HG03457 (cell line): ENCODE results near the gene AOPEP.

Experiments
- ATAC-seq: cut with Tn5 transposase; IDR thresholded peaks from one replicate; pipeline ENCODE4 v1.9.1; 2021; ENCODE audit warnings: moderate number of reproducible peaks; ENCODE audit not compliant: unreplicated experiment

The AOPEP gene

DNA sequence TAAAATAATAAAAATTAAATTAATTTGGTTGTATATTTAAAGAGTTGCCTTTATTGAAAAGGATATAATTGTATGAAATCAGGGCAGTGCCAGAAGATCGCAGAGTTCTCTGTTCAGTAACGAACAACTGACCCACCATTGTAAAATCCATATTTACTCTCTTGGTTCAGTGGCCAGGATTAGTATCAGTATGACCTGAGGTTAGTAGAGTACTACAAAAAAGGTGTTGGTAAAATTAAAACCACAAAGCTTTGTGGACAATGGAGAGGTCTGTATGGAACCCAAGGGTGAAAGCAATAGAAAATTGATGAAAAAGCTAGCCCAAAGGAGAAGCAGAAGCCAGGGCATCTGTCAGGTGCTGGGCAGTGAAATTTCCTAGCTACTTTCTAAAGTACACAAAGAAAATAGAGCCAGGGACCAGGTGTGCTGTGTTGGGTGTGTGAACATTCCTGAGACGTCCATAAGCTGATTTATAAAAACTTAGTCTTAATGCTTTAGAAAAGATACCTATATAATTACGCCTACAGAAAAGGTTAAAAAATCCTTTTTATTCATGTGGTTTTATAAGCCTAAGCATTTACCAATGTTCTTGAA lies 159.5 kb downstream of the AOPEP start:
- ATAC-seq = no peak

DNA sequence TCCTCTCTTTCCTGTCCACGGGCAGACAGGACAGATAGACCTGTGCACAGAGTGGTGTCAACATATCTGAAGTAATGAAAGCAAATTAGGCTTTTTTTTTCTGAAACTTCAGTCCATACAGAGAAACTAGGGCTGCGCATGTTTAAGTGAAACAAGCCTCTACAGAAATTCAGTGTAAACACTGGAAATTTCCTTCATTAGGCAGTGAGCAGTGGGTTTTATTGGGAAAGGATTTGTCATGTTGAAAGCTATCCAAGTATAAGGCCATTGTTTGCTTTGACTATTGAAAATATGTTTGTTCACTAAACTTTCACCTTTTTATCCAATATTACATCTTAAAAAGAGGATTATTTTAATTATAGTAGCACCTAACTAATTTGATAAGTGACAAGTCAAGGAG lies 161.2 kb downstream of the AOPEP start:
- no peak for ATAC-seq

DNA sequence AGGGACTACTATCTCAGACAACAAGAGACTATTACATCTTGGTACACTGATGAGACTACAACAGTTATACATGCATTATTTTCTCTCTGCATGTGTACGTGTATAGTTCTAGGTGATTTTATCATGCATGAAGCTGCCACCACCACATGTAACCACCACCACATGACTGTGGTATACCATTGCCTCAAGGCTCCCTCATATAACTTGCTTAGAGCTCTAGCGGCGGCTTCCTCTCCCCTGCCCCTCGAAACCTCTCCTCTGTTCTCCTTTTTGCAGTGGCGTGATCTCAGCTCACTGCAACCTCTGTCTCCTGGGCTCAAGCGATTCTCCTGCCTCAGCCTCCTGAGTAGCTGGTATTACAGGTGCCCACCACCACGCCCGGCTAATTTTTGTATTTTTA lies 162.3 kb downstream of the AOPEP start:
- ATAC-seq = no peak

DNA sequence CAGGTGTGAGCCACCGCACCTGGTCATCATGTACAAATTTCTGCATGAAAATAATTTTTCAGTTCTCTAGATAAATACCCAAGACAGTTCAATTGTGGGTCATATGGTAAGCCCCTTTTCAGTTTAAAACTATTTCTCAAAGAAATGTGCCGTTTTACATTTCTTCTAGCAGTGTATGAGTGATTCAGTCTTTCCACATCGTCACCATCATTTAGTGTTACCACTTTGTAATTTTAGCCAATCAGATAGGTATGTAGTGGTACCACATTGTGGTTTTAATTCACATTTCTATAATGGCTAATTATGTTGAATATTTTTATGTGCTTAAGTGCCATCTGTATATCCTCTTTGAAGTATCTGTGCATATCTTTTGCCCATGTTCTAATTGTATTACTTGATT lies 163.1 kb downstream of the AOPEP start:
- ATAC-seq = no peak

DNA sequence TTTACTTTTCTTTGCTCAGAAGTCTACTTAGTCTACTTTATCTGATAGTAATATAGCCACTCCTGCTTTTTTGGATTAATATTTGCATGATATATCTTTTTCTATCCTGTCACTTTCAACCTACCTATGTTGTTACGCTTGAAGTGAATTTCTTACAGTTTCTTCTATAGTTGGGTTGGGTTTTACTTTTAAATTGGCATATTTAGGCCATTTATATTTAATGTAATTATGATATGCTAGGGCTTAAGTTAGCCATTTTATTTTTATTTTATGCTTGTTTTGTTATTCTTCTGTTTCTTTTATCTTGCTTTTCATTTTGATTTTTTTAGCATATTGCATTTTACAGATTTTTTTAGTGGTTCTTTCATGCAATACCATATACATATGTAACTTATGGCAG lies 164.7 kb downstream of the AOPEP start:
- ATAC-seq = no peak

DNA sequence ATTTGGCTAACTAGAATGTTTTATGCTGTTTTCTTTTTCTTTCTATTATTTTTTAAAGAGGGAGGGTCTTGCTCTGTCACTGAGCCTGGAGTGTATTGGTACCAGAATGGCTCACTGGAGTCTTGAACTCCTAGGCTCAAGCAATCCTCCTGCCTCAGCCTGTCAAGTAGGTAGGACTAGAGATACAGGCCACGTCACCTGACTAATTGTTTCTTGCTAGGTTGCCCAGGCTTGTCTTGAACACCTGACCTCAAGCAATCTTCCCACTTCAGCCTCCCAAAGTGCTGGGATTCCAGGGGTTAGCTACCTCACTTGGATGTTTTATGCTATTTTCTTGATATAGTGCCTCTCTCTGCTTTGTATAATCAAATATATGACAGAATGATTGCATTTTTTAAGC lies 166.2 kb downstream of the AOPEP start:
- ATAC-seq = no peak

DNA sequence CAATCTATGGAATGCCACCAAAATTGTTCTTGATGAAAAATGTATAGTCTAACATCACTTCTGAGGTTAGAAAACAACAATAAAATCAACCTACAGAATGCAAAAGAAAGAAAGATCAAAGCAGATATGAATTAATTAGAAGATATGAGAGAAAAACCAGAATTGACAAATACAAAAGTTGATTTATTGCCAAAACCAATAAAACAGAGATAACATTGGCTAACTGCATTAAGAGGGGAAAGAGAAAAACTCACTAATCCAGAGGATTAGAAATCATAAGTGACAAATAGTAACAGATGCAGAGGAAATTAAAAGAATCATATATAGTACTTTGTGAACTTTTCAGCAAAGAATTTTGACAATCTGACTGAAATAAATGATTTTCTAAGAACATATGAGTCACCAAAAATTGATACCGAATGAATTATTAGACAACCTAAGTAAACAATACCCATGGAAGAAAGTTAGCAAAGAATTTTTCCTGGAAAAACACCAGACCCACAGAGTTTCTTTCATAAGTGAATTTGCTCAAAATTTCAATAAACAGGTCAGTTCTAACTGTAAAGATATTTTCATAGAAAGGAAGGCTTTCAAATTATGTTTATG lies 167.7 kb downstream of the AOPEP start:
- no peak for ATAC-seq

DNA sequence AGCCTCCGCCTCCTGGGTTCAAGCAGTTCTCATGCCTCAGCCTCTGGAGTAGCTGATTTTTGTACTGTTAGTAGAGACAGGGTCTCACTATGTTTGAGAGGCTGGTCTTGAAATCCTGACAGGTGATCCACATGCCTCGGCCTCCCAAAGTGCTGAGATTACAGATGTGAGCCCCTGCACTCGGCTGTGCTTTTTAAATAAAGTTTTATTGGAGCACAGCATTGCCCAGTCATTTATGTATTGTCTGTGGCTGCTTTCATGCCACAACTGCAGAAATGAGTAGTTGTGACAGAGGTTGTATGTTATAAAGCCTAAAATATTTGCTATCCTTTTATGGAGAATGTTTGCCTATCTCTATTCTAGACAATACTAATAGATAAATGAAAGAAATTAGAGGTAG lies 169.2 kb downstream of the AOPEP start:
- no peak for ATAC-seq

DNA sequence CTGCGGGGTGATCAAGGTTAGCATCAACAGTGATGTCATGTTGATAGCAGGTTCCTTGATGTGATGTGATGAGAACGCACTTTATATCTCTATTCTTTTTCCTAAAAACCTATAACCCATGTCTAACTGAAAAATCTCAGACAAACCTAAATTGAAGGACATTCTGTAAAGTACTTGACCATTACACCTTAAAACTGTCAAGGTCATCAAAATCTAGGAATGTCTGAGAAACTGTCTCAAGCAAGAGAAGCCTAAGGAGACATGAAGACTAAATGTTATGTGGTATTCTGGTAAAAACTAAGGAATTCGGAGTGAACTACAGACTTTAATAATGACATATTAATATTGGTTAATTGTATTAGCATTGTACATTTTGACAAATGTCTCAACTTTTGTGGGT lies 170.0 kb downstream of the AOPEP start:
- no peak for ATAC-seq

DNA sequence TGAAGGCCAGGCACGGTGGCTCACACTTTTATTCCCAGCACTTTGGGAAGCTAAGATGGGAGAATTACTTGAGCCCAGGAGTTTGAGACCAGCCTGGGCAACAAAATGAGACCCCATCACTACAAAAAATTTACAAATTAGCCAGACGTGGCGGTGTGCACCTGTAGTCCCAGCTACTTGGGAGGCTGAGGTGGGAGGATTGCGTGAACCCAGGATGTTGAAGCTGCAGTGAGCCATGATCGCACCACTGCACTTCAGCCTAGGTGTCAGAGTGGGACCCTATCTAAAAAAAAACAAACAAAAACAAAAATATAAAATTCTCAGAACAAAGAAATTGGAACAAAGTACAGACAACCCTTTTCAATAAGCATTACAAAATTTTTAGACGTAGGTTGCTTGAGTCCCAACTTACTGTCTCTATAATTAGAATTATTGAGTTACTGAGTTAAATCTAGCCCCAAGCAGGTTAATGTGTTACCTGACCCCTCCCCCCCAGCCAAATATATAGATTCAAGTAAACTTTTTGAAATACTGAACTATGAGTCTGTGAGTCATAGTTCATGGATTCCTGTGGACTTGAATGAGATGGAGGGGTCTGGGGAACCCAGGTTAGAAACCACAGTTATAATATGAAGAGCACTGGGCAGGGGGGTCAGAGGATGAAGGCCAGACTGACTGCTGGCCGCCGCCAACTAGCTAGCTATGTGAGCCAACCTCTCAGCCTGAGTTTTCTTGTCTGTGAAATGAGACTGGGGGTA lies 173.1 kb downstream of the AOPEP start:
- no peak for ATAC-seq

DNA sequence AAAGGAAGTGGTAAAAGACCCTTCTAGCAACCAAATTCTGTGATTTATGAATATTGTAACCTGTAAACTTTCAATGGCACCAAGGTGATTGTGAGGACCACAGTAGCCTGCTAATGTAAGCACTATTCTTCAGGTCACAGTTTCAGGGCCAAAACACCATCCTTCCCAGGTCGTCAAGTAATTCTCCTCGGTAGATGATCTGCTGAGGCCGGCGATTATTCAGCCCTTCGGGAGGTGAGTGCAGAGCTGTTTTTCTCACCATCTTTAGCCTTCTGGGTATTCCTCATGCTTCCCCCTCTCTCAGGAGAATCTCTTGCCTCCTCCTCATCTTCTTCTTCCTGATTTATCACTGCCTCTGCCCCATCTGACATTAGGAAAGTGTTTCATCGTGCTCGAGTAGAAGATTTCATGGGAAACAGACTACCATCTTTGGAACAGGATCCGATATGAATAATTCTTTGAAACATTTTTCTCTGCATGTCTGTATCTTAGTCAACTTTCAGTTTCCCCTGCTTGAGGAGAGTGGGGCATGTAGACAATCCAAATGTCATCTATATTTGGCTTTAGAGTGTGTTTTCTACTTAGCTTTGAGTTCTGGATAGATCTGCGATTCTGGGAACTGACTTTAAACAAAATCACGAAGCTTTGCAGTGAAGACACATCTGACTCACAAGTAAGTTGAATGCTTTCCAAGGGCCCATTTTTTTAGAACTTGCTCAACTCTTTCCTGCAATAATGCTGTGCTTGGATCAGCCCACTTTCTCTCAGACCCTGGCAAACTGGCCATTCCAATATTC lies 173.9 kb downstream of the AOPEP start:
- ATAC-seq = no peak

DNA sequence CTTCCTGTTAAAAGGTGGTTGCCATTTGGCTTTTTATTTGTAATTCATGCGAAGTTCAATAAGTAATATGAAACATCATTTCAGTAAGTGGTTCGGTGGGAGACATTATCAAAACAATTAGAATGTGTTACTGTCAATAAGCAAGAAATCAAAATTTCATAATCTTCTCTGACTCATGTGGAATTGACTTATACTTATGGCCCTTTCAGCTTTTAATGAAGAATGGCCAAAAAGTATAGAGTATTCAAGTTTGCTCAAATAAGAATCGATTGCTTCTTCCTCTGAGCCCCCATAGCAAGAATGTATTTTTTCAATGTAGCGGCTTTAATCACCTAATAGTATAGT lies 174.5 kb downstream of the AOPEP start:
- no peak for ATAC-seq

DNA sequence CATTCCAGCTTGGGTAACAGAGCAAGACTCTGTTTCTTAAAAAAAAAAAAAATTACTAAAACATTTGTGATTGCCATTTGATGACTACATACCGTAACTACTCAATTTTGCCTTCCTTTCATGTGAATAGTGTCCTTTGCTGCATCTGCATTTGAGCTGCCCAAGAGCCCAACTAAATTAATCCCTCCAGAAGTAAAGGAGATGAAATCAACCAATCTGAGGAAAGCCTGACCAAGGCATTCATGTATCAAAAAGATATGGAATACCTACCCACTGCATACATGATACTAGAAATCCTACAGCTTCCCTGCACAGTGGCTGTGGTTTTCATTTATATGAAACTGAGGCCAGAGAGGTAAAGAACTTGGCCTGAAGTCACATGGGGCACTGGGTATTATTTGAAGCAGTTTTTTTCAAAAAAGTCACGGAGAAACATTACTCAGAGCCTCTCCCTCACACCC lies 177.5 kb downstream of the AOPEP start:
- no peak for ATAC-seq

DNA sequence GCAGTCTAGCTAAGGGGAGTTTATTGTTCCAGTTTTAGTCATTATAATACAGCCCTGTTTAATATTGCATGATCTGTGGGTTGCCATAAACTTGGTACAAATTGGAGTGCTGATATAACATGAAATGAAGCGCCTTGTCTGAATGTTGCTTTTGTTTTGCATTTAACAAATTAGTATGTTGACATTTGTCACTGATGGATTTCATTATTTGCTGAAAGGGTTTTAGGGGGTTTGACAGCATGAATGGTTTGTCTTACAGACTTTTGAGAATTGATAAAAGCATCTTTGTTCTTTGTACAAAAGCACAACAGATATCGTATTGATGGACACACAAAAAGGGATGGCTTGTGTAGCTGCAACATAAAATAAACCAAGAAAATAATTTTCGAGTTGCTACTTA lies 178.3 kb downstream of the AOPEP start:
- no peak for ATAC-seq

DNA sequence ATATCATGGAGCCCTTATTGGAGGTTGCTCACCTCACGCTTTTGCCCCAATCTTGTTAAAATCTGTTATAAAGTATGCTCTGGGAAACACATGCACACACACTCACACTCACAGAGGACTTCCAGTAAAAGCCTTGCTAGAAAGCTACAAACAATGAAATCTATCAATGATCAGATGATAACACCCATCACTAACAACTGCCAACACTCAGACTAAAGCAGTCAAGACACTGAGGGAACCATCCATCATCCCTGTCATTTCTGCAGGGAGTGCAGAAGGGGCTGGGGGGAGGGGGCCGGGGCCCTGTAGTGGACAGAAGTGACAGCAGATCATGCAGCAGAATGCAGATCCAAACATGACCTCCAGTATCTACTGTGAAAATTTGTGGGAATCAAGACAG lies 179.1 kb downstream of the AOPEP start:
- ATAC-seq = no peak

DNA sequence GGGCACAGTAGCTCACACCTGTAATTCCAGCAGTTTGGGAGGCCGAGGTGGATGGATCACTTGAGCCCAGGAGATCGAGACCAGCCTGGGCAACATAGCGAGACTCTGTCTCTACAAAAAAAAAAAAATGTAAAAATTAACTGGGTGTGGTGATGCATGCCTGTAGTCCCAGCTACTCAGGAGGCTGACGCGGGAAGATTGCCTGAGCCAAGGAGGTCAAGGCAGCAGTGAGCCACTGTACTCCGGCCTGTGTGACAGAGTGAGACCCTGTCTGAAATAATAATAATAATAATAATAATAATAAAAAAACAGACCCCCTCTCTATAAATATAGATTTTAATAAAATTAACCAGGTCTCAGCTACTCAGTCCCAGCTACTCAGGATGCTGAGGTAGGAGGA lies 179.7 kb downstream of the AOPEP start:
- no peak for ATAC-seq

DNA sequence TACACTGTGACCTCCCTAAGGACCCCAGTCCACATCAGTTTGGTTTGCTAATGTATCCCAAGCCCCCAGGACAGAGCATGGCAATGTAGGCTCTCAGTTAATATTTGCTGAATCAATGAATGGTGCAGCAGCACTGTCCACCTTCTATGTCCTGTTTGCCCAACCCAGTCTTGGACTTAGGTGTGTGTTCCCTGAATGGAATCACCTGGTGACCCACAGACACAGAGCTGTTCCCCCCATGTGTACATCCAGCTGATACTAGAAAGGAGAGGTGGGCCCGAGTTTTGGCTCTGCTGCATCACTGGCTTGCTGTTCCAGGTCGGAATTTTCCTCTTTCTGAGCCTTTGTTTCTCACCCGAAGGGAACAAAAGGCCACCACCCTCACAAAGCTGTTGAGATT lies 180.2 kb downstream of the AOPEP start:
- no peak for ATAC-seq

DNA sequence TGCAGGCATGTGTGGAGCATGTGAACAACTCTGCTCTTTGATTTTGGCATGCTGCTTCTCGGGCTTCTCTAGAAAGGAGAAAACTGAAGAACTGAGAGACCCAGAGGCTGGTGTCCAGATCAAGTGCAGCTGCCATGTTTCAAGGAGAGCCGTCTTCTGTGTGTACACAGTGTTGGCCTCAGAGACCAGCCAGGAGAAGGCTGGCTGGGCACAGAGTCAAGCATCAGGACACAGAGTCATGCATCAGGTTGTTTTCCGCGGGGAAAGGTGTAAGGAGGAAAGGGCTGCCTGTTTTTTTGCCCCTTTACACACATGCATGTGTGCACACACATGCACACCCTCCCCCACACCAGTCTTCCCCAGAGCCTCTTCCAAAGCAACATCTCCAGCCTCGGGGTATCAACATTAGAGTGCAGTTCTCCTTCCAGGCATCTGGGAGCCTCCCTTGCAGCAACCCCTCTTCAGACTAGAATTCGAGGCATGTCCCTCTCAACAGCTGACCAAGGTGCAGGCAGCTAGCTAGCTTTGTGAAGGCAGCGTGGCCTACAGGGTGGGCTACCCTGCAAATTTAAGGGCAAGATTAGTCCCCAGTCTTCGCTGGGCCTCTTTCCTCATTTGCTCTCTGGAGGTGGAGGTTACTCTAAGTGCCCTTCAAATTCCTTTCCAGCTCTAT lies 180.9 kb downstream of the AOPEP start:
- ATAC-seq = no peak

DNA sequence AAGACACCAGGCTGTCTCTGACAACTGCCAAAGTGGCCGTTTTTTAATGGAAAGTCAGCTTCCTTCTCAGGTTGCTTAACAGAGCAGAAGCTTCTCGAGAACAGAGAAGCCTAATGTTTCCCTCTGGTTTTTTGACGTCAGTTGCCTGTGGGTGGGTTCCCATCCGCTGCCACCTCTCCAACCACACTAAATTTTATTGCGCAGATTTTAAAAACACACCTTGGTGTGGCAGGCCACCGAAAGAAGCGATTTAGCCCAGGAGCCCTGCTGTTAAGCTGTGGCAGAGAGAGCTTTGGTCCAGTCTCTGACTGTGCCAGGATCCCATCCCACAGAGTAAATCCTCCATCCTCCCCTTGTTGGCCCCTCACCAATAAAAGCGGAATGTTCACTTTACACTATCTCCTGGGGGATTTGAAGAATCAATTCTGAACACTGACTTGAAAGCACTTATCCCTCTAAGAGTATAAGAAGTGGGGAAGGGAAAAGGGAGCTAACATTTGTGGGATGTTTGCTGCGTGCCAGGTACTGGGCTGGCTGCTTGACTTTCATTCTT lies 181.6 kb downstream of the AOPEP start:
- ATAC-seq = no peak

DNA sequence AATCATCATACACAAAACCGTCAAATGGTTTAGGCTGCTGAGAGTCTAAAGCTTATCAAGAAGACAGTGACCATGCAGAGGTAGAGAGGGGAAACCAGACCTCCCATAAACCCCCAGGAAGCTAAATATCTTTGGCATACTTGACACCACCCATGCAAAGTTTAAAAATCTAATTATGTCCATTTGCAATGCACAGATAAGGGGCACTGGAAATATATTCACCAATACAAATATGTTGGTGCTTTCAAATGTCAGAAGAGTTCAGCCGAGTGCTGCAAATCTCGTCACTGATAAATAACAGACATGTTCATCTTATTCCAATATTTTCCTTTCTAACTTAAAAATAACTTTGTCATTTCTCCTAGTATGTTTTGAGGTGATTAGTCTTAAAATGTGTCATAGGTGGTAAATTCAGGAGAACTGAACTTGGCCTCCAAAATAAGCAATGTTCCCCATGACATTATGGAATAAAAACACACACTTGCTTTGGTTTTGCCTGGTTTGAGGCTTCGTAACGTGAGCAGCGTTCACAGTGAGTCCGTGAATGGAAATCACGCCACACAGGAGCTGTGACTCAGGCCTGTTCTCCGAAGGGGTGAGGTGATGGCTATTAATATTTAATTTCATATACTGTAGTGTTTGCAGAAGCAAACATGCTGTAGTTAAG lies 182.2 kb downstream of the AOPEP start:
- no peak for ATAC-seq
